B cell (primary cell): ENCODE measurements around the gene ESCO1.

ENCODE experiments used
- CTCF ChIP-seq: fragments of 200-600 bp; IDR thresholded peaks from one replicate; pipeline ENCODE4 v1.8.0; 2022; ENCODE audit warnings: antibody characterized with exemption, mild to moderate bottlenecking
- EZH2 ChIP-seq: IDR thresholded peaks from 2 replicates; pipeline ENCODE4 v1.6.1; 2012; ENCODE audit warnings: borderline replicate concordance, low read depth, mild to moderate bottlenecking, moderate library complexity, low read length; ENCODE audit not compliant: insufficient read depth, poor library complexity, severe bottlenecking

- TF ChIP-seq CTCF, result no peak
- no peak for TF ChIP-seq EZH2
These were observed 87.2 kb downstream of the ESCO1 start for GRCh38 chr18:21513292-21513691.
